DND-41 (cell line): ENCODE results near the gene SLC4A11.
A peak's percentile ranks its signal among the peaks of the same experiment; 100 is the strongest.

Experiments
- ATAC-seq: fragments of 200-7000 bp; cut with Tn5 transposase; 3 replicates; pipeline ENCODE4 v1.9.1; 2021; ENCODE audit warnings: low read depth; ENCODE audit not compliant: insufficient read depth
- DNase-seq: peaks from one replicate; pipeline ENCODE4 v3.0.0-alpha.2; 2020
- H2AFZ ChIP-seq: 2 replicates; pipeline ENCODE4 v1.6.0; 2012; ENCODE audit warnings: low read depth, low read length
- H3K27ac ChIP-seq: 2 replicates; pipeline ENCODE4 v1.5.1; 2012; ENCODE audit warnings: low read length, inconsistent platforms
- H3K27me3 ChIP-seq: fragments of 200-600 bp; sonication (generic); 2 replicates; pipeline ENCODE4 v1.6.0; 2012; ENCODE audit warnings: low read length, mild to moderate bottlenecking, inconsistent platforms; ENCODE audit not compliant: insufficient read depth, poor library complexity
- H3K36me3 ChIP-seq: 2 replicates; pipeline ENCODE4 v1.5.1; 2012; ENCODE audit warnings: low read length, inconsistent platforms; ENCODE audit not compliant: insufficient read depth
- H3K4me1 ChIP-seq: 2 replicates; pipeline ENCODE4 v1.5.1; 2012; ENCODE audit warnings: mild to moderate bottlenecking, low read length; ENCODE audit not compliant: insufficient read depth
- H3K4me2 ChIP-seq: 2 replicates; pipeline ENCODE4 v1.6.0; 2012; ENCODE audit warnings: mild to moderate bottlenecking, moderate library complexity, low read length, inconsistent platforms; ENCODE audit not compliant: insufficient read depth
- H3K4me3 ChIP-seq, 2 experiments: fragments of 200-600 bp in 1 of 2; shearing (Covaris generic) in 1 of 2; 2 replicates each; pipeline ENCODE4 v1.5.1; 2012 to 2016; ENCODE audit warnings: inconsistent platforms in 2 of 2, low read length in 2 of 2, mild to moderate bottlenecking in 2 of 2, low read depth in 1 of 2, moderate library complexity in 1 of 2
- H3K79me2 ChIP-seq: 2 replicates; pipeline ENCODE4 v1.6.0; 2012; ENCODE audit warnings: low read length, inconsistent platforms; ENCODE audit not compliant: insufficient read depth
- H3K9ac ChIP-seq: 2 replicates; pipeline ENCODE4 v1.6.0; 2012; ENCODE audit warnings: low read depth, mild to moderate bottlenecking, inconsistent platforms, low read length, moderate library complexity
- H3K9me3 ChIP-seq: 2 replicates; pipeline ENCODE4 v1.5.1; 2012; ENCODE audit warnings: low read length, moderate library complexity, mild to moderate bottlenecking, inconsistent platforms; ENCODE audit not compliant: insufficient read depth, severe bottlenecking
- H4K20me1 ChIP-seq: 2 replicates; pipeline ENCODE4 v1.6.0; 2012; ENCODE audit warnings: low read length; ENCODE audit not compliant: insufficient read depth
- CTCF ChIP-seq: IDR thresholded peaks from 2 replicates; pipeline ENCODE4 v1.5.1; 2012; ENCODE audit warnings: borderline replicate concordance, low read length, moderate library complexity, mild to moderate bottlenecking; ENCODE audit not compliant: poor library complexity, severe bottlenecking; ENCODE audit errors: extremely low read depth
- EZH2 ChIP-seq: IDR thresholded peaks from 3 replicates; pipeline ENCODE4 v1.6.1; 2012; ENCODE audit warnings: borderline replicate concordance, low read depth, mild to moderate bottlenecking, moderate library complexity, low read length, inconsistent platforms; ENCODE audit not compliant: severe bottlenecking

Gene SLC4A11

GRCh38 chr20:3226093-3226492, 12.9 kb downstream of the SLC4A11 start:
- no peak overlapping the region for H2AFZ ChIP-seq
- TF ChIP-seq EZH2 (no peak), CTCF (no peak)
- H3K4me1 ChIP-seq, result no peaks in the 10 kb centered on the region

GRCh38 chr20:3224681-3225421, 14.1 kb downstream of the SLC4A11 start:
- H3K27ac ChIP-seq, result no peak overlapping the region
- H3K4me3 ChIP-seq, result no peak overlapping the region
- H3K36me3 ChIP-seq, result peaks cover 42% of the 10 kb centered on the region
- H4K20me1 ChIP-seq, result no peaks in the 10 kb centered on the region
- no peaks in the 10 kb centered on the region for H3K27me3 ChIP-seq
- TF ChIP-seq CTCF, result no peak
- no peak for TF ChIP-seq EZH2
- no peaks in the 10 kb centered on the region for H3K9me3 ChIP-seq
- no peaks in the 10 kb centered on the region for H3K79me2 ChIP-seq
- H3K4me1 ChIP-seq, result no peaks in the 10 kb centered on the region
- H3K4me2 ChIP-seq, result no peak overlapping the region
- ATAC-seq, result no peak
- no peak overlapping the region for H2AFZ ChIP-seq
- H3K9ac ChIP-seq, result no peak overlapping the region
- no peak for DNase-seq

More at GRCh38 chr20:3226093-3226492, 12.9 kb downstream of the SLC4A11 start:
- no peaks in the 10 kb centered on the region for H3K9me3 ChIP-seq
- no peaks in the 10 kb centered on the region for H3K79me2 ChIP-seq
- no peak overlapping the region for H3K4me3 ChIP-seq
- H3K27me3 ChIP-seq, result no peaks in the 10 kb centered on the region
- no peak overlapping the region for H3K4me2 ChIP-seq
- ATAC-seq (peak; percentile 16; the same call in 1 of the 3 replicates), DNase-seq (no peak)
- peaks cover 30% of the 10 kb centered on the region for H3K36me3 ChIP-seq
- H4K20me1 ChIP-seq, result no peaks in the 10 kb centered on the region
- no peak overlapping the region for H3K9ac ChIP-seq
- no peak overlapping the region for H3K27ac ChIP-seq

- Histone ChIP-seq H4K20me1 (no peaks in the 10 kb centered on the region), H3K79me2 (no peaks in the 10 kb centered on the region), H3K9ac (no peak overlapping the region), H3K4me1 (no peaks in the 10 kb centered on the region), H3K27ac (no peak overlapping the region), H2AFZ (no peak overlapping the region), H3K27me3 (no peaks in the 10 kb centered on the region), H3K4me2 (no peak overlapping the region), H3K4me3 (no peak overlapping the region), H3K36me3 (peaks cover 49% of the 10 kb centered on the region), H3K9me3 (no peaks in the 10 kb centered on the region)
- DNase-seq (no peak), ATAC-seq (peak; percentile 6; the same call in 1 of the 3 replicates)
- no peak for TF ChIP-seq EZH2
- no peak for TF ChIP-seq CTCF
These were observed 14.9 kb downstream of the SLC4A11 start for GRCh38 chr20:3223994-3224680.
